Right lobe of liver (tissue), 4 donors: ENCODE measurements around the gene ANXA10.

Source experiments
- POLR2A ChIP-seq: fragments of 450-650 bp; IDR thresholded peaks from one replicate; pipeline ENCODE4 v1.6.1; 2017; ENCODE audit warnings: antibody characterized with exemption, mild to moderate bottlenecking
- TF ChIP-seq, protein P1 (sequence below), 4 donors: fragments of 200-600 bp in 3 of 4; fragments of 450-650 bp in 1 of 4; IDR thresholded peaks; one replicate each; pipeline versions ENCODE4 v1.5.1 to v1.8.0; 2016 to 2022; ENCODE audit warnings: antibody characterized with exemption in 4 of 4, mild to moderate bottlenecking in 2 of 4
- donor health status: DM: no; HTN: no; CAD: no.
- donor health status: DM: no; HTN: no; CAD: no.
- donor health status: DM: no; HTN: yes; CAD: no.

GRCh38 chr4:168097161-168097560 lies 4.8 kb downstream of the ANXA10 start:
- TF ChIP-seq, protein P1, sequence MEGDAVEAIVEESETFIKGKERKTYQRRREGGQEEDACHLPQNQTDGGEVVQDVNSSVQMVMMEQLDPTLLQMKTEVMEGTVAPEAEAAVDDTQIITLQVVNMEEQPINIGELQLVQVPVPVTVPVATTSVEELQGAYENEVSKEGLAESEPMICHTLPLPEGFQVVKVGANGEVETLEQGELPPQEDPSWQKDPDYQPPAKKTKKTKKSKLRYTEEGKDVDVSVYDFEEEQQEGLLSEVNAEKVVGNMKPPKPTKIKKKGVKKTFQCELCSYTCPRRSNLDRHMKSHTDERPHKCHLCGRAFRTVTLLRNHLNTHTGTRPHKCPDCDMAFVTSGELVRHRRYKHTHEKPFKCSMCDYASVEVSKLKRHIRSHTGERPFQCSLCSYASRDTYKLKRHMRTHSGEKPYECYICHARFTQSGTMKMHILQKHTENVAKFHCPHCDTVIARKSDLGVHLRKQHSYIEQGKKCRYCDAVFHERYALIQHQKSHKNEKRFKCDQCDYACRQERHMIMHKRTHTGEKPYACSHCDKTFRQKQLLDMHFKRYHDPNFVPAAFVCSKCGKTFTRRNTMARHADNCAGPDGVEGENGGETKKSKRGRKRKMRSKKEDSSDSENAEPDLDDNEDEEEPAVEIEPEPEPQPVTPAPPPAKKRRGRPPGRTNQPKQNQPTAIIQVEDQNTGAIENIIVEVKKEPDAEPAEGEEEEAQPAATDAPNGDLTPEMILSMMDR (IDR thresholded peaks at IDR 0.05), result no peak
- no peak for TF ChIP-seq POLR2A
